Parathyroid adenoma (tissue), 2 donors: ENCODE results near the gene XPNPEP3.

ENCODE experiments used
- H2AFZ ChIP-seq: fragments of 300-600 bp; sonication (generic); one replicate; pipeline ENCODE4 v1.7.0; 2017; ENCODE audit warnings: antibody characterized with exemption, mild to moderate bottlenecking
- H3K27ac ChIP-seq: fragments of 300-600 bp; sonication (generic); one replicate; pipeline ENCODE4 v1.7.0; 2017
- H3K27me3 ChIP-seq: fragments of 300-600 bp; sonication (generic); one replicate; pipeline ENCODE4 v1.7.0; 2017; ENCODE audit warnings: low read length; ENCODE audit not compliant: control insufficient read depth, insufficient read depth
- H3K36me3 ChIP-seq: fragments of 300-600 bp; sonication (generic); one replicate; pipeline ENCODE4 v1.7.0; 2017; ENCODE audit warnings: low read length; ENCODE audit not compliant: control insufficient read depth, insufficient read depth
- H3K4me1 ChIP-seq: fragments of 300-600 bp; sonication (generic); one replicate; pipeline ENCODE4 v1.7.0; 2017; ENCODE audit warnings: control low read depth
- H3K4me2 ChIP-seq: fragments of 300-600 bp; sonication (generic); one replicate; pipeline ENCODE4 v1.7.0; 2017; ENCODE audit warnings: low read length
- H3K4me3 ChIP-seq: fragments of 300-600 bp; sonication (generic); one replicate; pipeline ENCODE4 v1.7.0; 2017; ENCODE audit warnings: low read depth, low read length
- H3K79me2 ChIP-seq: fragments of 300-600 bp; sonication (generic); one replicate; pipeline ENCODE4 v1.7.0; 2017; ENCODE audit warnings: control low read depth
- H3K9ac ChIP-seq: fragments of 300-600 bp; sonication (generic); one replicate; pipeline ENCODE4 v1.7.0; 2017; ENCODE audit warnings: mild to moderate bottlenecking
- H3K9me3 ChIP-seq: fragments of 300-600 bp; sonication (generic); one replicate; pipeline ENCODE4 v1.7.0; 2017; ENCODE audit warnings: low read length; ENCODE audit not compliant: control insufficient read depth
- CTCF ChIP-seq: fragments of 300-600 bp; sonication (generic); IDR thresholded peaks from one replicate; pipeline ENCODE4 v1.7.0; 2017; ENCODE audit warnings: antibody characterized with exemption, mild to moderate bottlenecking
- donor health status: primary hyperparathyroidism.

The XPNPEP3 gene

GRCh38 chr22:40966726-40967085, 109.8 kb downstream of the XPNPEP3 start:
- Histone ChIP-seq H3K27ac (no peak overlapping the region), H2AFZ (no peak overlapping the region), H3K4me3 (no peak overlapping the region), H3K79me2 (peaks cover 4% of the 10 kb centered on the region), H3K4me1 (no peaks in the 10 kb centered on the region), H3K27me3 (no peaks in the 10 kb centered on the region), H3K4me2 (peak overlapping the region; percentile 19), H3K9ac (no peak overlapping the region), H3K9me3 (no peaks in the 10 kb centered on the region), H3K36me3 (no peaks in the 10 kb centered on the region)
- no peak for TF ChIP-seq CTCF

GRCh38 chr22:40967111-40967760, 110.3 kb downstream of the XPNPEP3 start:
- Histone ChIP-seq H3K4me2 (peak overlapping the region; percentile 19), H3K9ac (no peak overlapping the region), H2AFZ (no peak overlapping the region), H3K9me3 (no peaks in the 10 kb centered on the region), H3K36me3 (no peaks in the 10 kb centered on the region), H3K27ac (no peak overlapping the region), H3K27me3 (no peaks in the 10 kb centered on the region), H3K4me3 (no peak overlapping the region), H3K79me2 (peaks cover 4% of the 10 kb centered on the region), H3K4me1 (no peaks in the 10 kb centered on the region)
- TF ChIP-seq CTCF: no peak

DNA sequence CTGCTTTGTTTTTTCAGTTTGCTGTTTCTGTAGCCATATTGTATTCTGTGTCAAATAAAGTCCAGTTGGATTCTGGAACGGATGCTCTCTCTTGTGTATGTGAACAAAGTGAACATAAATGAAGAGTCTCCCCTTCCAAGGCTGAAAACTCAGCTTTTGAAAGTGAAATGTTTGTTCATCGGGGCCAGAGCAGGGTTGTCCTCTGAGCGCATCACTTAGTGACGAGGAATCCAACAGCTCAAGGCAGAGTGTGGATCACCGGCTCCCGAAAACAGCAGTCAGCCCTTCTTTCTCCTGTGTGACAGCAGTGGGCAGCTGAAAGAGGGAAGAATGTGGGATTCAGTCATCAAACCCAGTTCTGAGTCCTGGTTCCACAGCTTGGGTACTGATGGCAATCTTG, 115.6 kb downstream of the XPNPEP3 start:
- no peaks in the 10 kb centered on the region for H3K36me3 ChIP-seq
- H2AFZ ChIP-seq: no peak overlapping the region
- H3K4me1 ChIP-seq: no peaks in the 10 kb centered on the region
- no peak for TF ChIP-seq CTCF
- no peaks in the 10 kb centered on the region for H3K79me2 ChIP-seq
- H3K4me3 ChIP-seq: no peak overlapping the region
- H3K27ac ChIP-seq: no peak overlapping the region
- no peaks in the 10 kb centered on the region for H3K27me3 ChIP-seq
- no peaks in the 10 kb centered on the region for H3K9me3 ChIP-seq
- H3K9ac ChIP-seq: no peak overlapping the region
- H3K4me2 ChIP-seq: no peak overlapping the region

GRCh38 chr22:40973144-40973543, 116.2 kb downstream of the XPNPEP3 start:
- Histone ChIP-seq H3K9me3 (no peaks in the 10 kb centered on the region), H3K27ac (no peak overlapping the region), H3K79me2 (no peaks in the 10 kb centered on the region), H3K27me3 (no peaks in the 10 kb centered on the region), H3K9ac (no peak overlapping the region), H3K36me3 (no peaks in the 10 kb centered on the region), H3K4me1 (no peaks in the 10 kb centered on the region), H2AFZ (no peak overlapping the region), H3K4me3 (no peak overlapping the region), H3K4me2 (no peak overlapping the region)
- no peak for TF ChIP-seq CTCF

- no peaks in the 10 kb centered on the region for H3K79me2 ChIP-seq
- H3K4me3 ChIP-seq: no peak overlapping the region
- no peak overlapping the region for H3K9ac ChIP-seq
- H3K4me2 ChIP-seq: no peak overlapping the region
- no peaks in the 10 kb centered on the region for H3K27me3 ChIP-seq
- no peak overlapping the region for H2AFZ ChIP-seq
- no peak for TF ChIP-seq CTCF
- H3K9me3 ChIP-seq: no peaks in the 10 kb centered on the region
- no peaks in the 10 kb centered on the region for H3K4me1 ChIP-seq
- no peaks in the 10 kb centered on the region for H3K36me3 ChIP-seq
- no peak overlapping the region for H3K27ac ChIP-seq
Observed at GRCh38 chr22:40975366-40975765, 118.4 kb downstream of the XPNPEP3 start.
